COLO829 (cell line): ENCODE data around the gene AVPR1B.

Experiments used
- DNase-seq: peaks from one replicate; pipeline ENCODE4 v3.0.0; 2012; ENCODE audit warnings: low spot score

AVPR1B gene

DNA sequence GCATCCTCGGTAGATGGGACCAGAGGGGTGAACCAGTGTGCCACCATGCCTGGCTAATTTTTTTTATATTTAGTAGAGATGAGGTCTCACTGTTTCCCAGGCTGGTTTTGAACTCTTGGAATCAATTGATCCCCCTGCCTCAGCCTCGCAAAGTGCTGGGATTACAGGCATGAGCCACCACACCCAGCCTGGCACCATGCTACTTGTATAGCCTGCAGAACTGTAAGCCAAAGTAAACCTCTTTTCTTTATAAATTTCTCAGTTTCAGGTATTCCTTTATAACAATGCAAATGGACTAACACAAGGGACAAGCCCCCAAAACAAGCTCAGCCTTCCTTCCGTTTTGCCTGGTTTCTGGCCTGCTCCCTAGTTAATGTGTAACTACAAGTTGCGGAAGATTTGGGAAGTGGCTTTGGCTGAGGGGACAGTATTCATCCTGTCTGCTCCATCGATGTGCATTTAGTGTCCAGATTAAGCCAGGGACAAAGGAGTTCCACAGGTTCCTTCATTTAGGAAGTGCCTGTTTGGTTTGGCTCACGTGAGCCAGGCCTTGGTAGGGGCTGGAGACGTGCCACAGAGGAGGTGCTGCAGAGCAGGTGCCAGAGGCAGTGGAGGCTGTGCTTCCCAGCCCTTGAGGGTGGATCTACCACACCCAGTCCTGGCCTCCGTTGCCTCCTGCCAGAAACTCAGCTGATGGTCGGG, 4.4 kb downstream of the AVPR1B start:
- no peak for DNase-seq

DNA sequence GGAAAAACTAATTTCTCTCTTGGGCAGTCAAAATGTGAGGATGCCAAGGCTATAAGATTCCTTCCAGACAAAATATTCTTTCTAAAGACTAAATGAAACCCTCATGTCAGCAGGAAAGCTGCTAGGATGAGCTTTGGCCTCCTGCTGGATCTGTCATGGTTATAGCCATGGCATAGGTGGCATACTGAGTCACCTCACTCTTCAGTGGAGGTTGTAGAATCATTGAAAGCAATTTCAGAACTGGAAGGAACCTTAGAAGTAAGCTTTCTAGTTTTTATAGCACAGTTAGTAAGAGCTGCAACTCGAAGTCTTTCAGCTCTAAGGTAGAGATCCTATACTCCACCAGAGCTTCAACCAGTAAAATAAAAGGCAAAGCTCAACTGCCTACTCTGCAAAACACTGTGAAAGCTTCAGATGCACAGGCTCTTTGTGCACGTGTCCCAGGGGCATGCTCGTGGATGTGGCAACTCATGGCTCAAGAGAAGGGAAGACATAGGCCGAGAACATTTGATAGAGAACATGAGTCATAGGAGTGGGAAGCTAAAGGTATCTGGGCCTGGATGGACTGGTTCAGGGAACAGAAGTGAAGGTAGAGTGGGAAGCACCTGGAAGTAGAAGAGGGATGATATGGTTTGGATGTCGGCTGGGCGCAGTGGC, 5.8 kb downstream of the AVPR1B start:
- no peak for DNase-seq

DNA sequence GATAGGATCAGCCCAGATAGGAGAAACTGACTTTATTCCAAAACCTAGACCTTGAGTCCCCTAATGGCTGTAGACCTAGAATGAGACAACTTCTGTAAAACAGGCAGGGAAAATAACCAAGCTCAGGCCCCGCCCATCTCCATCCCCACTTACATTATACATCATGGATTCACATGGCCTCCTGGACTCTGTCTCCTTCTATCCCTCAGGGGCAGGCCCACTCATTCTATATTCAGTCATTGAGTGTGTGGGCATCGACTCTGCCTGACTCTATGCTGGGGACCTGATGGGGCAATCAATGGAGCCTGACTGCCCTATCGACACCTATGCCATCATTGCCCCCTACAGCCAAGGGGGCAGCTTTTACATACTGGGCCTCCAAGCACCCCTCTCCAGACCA, 6.4 kb downstream of the AVPR1B start:
- DNase-seq, result no peak

DNA sequence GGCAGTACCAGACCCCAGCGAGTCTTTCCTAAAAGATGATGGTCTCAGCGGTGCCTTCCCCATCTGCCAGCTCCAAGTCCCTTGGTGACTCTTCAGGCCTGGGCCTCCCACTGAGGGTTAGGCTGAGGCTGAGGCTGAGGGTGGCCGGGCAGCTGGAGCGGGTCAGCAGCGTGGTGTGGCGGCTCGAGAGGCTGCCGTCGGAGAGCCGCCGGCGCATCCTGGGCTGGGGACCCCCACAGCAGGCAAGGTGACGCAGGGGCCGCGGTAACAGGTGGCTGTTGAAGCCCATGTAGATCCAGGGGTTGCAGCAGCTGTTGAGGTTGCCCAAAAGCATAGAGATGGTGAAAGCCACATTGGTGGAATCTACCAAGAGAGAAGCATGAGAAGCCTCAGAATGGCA, 7.0 kb downstream of the AVPR1B start:
- DNase-seq, result no peak

- DNase-seq, result no peak
These were observed 7.5 kb downstream of the AVPR1B start for GRCh38 chr1:206109718-206110117.

DNA sequence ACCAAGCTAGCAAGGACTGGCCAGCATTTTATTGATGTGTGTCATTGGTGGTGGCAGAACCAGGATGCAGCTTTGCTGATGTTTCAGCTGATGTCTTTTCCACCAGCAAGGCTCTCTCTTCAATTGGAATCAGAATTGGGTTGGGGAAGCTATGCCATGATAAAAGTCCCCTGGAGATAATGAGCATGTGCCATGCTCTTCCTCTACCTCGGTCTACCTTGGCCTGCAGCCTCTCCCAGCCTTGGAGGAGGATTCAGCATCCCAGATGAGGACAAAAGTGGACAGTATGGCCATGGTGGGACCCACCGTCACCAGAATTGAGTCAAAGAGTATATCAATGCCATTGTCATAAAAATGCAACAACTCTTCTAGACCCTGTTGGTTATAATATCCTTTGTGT, 8.6 kb downstream of the AVPR1B start:
- no peak for DNase-seq

DNA sequence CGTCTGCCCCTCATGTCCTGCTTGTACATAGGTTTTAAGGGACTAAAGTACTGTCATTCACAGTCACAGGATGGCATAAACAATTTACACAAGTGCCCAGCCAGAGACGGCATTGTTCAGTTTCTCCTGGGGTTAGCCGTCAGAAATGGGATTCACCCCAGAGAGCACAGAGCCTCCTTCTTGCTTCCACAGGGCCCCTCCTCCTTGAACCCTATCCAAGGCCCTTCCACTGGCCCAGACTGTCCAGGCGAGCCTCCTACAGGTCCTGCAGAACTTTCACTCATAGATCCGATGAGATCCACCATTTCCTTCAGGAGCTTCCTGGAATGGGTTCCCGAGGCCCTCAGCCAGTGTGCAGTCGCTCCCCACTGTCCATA, 10.0 kb downstream of the AVPR1B start:
- DNase-seq, result no peak

- DNase-seq, result peak; percentile 89
These were observed 10.6 kb downstream of the AVPR1B start for GRCh38 chr1:206106328-206107167.

DNA sequence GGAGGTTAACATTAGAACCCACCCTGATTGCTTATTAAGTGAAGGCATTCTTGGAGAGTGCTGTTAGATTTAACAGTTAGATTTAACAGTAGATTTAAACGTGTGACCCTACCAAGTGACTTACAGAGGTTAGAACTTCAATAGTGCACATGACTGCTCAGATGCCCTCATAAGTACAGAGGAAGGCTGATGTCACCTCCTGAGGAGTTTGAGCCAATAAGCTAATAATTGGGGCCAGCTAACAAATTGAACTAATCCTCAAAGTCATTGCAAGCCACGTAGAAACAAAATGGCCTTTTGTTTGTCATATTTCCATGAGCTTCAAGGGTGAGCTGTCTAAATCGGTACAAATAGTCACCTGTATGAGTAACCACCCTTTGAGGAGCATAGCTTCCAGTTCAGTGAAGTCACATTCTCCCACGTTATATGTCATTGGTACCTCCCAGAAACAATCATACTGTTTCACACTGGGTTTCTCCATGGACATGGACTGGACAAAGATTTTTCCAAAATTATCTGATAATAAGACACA, 11.7 kb downstream of the AVPR1B start:
- no peak for DNase-seq

DNA sequence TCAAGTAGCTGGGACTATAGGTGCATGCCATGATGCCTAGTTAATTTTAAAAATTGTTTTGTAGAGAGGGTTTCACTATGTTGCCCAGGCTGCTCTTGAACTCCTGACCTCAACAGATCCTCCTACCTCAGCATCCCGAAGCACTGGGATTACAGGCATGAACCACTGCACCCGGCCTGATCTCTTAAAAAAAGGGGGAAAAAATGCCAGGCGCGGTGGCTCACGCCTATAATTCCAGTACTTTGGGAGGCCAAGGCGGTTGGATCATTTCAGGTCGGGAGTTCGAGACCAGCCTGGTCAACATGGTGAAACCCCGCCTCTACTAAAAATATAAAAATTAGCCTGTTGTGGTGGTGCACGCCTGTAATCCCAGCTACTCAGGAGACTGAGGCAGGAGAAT, 13.2 kb downstream of the AVPR1B start:
- no peak for DNase-seq

DNA sequence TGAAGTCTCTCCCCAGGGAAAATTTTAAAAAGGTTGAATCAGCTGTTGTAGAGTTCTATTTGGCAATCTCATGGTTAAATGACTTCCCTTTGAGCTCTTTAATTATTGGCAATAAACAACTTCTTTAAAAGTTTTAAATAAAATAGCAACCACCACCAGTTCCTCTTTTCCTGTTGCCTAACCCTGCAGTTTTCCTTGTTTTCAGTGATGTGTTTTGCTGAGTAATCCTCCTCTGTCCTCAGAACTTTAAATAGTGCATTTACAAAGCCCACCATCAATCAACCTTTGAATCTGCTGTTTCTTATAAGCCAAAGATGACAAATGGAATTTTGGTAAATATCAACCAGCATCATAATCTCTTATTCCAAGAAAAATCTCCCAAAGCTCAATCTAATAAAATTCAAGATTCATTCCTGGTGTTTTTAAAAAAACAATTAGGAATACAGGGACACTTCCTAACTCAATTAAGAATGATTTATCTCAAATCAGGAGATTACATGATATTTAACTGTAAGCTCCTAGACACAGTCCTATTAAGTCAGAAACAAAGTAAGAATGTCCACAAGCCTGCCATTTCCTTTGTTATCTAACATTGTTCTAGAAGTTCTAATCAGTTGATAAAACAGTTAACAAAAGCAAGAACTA, 14.8 kb downstream of the AVPR1B start:
- no peak for DNase-seq

GRCh38 chr1:206101351-206102045, 15.7 kb downstream of the AVPR1B start:
- no peak for DNase-seq

GRCh38 chr1:206100226-206100815, 16.9 kb downstream of the AVPR1B start:
- DNase-seq, result no peak

GRCh38 chr1:206098242-206098919, 18.8 kb downstream of the AVPR1B start:
- DNase-seq, result no peak

- no peak for DNase-seq
These were observed 19.8 kb downstream of the AVPR1B start for GRCh38 chr1:206097381-206097780.

- DNase-seq, result no peak
These were observed 23.2 kb downstream of the AVPR1B start for GRCh38 chr1:206094024-206094423.

GRCh38 chr1:206089341-206089740, 27.8 kb downstream of the AVPR1B start:
- DNase-seq, result no peak

GRCh38 chr1:206087091-206087490, 30.1 kb downstream of the AVPR1B start:
- no peak for DNase-seq

GRCh38 chr1:206083750-206084149, 33.4 kb downstream of the AVPR1B start:
- no peak for DNase-seq

GRCh38 chr1:206082831-206083695, 34.1 kb downstream of the AVPR1B start:
- DNase-seq, result no peak
